GM18526 (cell line): ENCODE data around the gene DNAH8.

ENCODE experiments used
- POLR2A ChIP-seq: IDR thresholded peaks from 3 replicates; pipeline ENCODE4 v1.6.1; 2011; ENCODE audit not compliant: insufficient read length; ENCODE audit errors: extremely low read depth

The DNAH8 gene

DNA sequence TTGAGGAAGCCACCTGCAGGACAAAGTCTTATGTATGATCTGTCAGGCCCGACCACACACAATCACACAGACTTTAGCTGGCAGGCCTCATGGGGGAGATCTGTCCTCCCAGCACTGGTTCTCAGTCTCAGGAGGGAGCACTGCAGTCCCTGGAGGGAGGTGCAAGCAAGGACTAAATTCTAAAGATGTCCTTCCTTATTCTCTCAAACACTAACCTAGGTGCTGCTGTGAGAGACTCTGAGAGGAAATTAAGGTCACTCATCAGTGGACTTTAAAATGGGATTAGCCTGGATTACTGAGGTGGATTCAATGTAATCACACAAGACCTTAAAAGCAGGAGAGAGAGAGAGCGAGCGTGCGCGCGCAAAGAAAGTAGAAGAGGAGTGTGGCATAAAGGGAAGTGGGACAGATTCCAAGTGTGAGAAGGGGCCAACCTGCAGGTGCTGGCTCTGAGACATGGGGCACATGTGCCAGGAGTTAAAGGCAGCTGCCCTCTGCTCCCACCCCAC lies 26.5 kb upstream of the DNAH8 start:
- no peak for TF ChIP-seq POLR2A

DNA sequence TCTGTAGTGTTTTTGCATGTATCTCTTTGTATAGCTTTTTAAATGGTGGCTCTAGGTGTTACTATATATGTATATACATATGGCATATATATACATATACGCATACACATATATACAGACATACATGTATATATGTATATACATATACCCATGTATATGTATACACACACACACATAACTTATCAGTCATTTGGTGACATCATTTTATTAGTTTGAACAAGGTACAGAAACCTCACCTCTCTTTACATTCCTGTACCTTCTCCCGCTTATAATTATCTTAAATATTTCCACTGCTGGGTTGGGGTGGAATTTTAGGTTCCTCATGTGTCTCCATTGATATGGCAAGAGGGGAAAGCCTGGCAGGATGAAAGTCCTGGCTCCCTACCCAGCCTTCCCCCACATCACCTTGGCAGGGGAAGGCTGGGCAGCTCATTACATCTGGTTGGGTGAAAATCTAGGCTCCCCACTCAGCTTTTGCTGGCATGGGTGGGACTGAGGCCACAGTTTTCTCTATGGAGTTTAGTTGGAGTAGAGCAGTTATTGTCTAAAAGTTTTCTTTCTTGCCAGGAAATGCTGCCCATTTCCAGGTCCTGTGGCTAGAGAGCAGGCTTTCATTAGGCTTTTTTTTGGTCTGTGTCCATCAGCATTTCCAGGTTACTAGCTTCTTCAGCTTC lies 19.7 kb upstream of the DNAH8 start:
- no peak for TF ChIP-seq POLR2A

DNA sequence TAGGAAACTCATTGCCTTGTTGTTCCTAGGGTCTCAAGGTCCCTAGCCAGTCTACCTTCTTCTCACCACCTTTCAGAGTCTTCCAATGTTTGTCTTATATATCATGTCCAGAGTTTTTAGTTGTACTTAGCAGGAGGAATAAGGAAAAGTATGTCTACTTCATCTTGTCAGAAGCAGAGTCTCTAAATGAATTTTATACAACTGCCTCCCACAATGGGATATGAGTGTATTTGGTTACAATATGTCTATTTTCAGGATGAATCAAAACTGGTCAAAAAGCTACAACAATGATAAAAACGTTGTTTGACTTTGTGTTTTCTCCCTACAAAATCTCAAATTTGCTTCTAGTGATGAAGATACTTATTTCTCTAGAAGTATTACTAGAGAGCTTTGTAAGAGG lies 19.2 kb upstream of the DNAH8 start:
- TF ChIP-seq POLR2A: no peak

DNA sequence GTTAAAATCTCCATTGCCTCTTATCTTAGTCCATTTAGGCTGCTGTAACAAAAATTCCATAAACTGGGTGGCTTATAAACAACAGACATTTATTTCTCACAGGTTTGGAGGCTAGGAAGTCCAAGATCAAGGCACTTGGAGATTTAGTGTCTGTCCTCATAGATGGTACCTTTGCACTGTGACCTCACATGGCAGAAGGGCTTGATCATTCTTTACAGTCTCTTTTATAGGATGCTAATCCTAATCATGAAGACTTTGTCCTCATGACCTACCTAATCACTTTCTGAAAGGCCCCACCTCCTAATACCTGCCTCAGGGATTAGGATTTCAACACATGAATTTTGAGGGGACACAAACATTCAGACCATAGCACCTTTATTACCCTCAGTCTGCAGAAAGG lies 18.8 kb upstream of the DNAH8 start:
- TF ChIP-seq POLR2A: no peak

DNA sequence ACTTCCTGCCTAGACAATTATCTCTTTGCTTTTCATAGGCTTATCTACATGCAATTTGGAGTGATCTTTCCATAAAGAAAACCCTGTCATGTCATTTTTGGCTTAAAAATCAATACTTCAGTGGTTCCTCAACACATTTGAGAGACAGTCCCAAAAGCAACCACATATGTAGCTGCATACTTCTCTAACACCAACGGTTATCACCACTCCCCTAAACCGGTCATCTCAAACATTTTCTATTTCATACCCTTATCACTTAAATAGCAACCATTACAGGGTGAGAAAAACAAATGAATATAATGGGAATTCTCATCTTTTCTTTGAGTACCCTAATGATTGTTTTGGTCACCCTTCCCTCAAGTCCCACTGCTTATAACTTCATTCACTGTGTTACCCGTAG lies 17.3 kb upstream of the DNAH8 start:
- no peak for TF ChIP-seq POLR2A

DNA sequence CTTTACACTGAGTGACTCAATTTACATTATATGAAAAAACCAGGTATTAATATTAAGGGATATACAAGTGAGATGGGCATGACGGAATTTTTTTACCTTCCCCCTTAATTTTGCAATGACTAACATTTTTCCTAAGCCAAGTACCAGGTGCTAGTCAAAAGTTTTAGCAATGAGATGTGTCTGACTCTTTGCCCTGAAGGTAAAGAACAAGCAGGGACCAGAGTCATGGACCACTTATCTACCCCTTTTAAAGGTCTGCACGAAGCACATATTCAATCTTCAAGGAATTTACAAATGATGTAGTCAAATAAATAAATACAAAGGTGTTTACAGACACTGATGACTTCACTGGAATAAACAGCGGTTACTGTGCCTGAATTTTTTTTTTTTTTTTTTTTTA lies 13.6 kb upstream of the DNAH8 start:
- no peak for TF ChIP-seq POLR2A

DNA sequence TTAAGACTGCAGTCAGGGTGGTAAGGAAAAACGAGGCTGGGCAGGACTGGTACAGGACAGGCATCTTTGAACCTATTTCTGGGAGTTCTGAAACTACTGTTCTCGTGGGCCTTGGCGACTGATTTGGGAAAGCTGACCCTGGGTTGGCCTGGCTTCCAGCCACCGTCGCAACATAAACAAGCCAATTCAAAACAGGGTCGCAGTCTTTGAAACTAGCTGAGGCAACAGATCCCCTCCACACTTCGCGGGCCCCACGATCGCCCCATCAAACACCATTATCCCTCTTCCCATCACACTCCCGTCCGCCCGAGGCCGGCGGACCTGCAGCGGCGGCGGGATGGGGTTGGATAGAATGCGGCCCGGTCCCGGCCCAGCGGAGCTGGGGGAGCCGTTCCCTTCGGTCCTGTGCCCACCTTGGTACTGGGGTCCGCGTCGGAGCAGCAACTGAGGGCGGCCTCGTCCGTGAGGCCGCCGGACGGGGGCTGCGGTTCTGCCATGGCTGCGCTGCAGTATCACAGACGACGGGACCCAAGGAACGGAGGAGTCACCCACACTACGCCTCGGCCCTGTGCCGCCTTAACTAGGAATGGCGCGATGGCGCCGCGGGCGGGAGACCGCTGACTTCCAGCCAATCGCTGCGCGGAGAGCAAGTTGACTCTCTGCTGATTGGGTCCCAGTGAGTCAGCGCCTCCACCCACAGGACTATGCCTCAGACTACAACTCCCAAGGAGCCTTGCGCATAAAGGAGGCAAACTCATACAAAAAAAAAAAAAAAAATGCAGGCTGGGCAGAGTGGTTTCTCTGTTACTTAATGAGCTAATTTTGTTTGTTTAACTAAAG lies 12.3 kb upstream of the DNAH8 start, which contains the start of gene GLO1:
GLO1 (minus strand) TSS at position 588 of the 840 bp plus-strand sequence; CDS start at position 497, 91 bp downstream.
- peak; percentile 77 for TF ChIP-seq POLR2A

DNA sequence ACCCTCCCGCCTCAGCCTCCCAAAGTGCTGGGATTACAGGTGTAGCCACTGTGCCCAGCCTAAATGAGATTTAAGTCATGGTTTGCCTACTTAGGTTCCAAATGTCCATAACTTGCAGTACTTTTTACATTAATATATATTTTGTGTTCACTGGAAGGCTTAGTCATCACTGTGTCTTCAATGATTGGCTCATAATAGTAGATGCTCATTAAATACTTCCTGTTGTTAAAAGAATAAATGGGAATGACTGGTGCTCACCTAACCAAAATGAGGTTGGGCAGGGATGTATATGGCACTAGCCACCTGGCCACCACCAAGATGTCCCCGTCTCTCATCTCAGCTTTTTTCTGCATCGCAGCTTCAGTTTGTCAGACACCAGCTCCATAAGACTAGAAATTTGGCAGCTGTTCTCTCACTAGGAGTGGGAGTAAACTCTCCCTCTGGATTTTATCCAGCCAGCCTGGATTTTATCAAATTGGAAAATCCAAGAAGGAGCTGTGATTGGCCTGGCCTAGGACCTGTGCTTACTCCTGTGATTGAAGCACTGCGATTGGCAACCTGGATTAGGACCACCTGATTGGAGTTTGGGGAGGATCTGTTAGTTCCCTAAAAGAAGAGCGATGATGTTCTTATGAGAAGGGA lies 11.0 kb upstream of the DNAH8 start:
- no peak for TF ChIP-seq POLR2A

DNA sequence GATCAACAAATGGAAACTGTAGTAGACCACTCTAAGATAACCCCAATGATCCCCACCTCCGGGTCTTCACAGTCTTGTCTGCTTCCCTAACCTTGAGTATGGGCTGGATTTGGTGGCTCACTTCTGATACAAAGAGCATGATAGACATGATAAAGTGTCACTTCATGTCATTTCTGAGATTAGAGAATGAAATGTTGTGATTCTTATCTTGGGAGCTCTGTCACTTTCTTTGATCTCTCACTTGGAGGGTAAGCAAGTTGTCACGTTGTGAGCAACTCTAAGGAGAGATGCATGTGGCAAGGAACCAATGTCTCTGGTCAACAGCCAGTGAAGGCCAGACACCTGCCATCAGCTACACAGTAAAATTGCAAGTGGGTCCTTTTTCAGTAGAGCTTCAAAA lies 9.2 kb upstream of the DNAH8 start:
- no peak for TF ChIP-seq POLR2A

DNA sequence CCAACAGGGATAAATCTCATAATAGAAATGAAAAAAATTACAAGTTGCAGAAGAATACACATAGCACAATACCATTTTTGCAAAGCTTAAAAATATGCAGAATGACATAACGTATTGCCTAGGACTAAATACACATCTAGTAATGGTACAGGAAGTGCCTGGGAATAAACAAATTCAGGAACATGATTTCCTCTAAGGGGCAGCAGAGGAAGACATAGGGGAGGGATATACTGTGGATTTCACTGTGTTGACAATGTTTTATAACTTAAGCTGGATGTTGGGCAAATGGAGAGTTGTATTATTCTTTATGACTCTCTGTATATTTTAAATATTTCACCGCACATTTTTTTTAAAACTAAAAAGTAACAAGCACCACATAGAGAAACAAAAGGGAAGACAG lies 6.6 kb upstream of the DNAH8 start:
- no peak for TF ChIP-seq POLR2A

DNA sequence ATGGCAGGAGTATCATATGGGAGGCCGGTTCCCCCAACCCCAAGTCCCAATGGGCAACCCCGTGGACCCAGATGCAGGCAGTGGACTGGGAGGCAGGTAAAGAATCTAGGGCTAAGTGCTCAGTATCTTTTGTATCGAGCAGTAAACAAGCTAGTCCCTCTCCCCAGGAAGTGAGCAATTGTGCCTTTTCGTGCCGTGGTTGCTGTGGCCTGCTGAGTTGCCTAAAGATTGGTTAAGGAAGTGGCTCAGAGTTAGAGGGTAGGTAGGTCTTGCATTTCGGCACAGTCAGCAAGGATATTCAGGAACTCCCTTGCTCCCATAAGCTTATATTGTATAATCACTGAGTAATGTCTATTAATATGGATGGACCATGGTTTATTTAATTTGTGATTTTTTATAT lies 1.3 kb upstream of the DNAH8 start:
- TF ChIP-seq POLR2A: no peak

DNA sequence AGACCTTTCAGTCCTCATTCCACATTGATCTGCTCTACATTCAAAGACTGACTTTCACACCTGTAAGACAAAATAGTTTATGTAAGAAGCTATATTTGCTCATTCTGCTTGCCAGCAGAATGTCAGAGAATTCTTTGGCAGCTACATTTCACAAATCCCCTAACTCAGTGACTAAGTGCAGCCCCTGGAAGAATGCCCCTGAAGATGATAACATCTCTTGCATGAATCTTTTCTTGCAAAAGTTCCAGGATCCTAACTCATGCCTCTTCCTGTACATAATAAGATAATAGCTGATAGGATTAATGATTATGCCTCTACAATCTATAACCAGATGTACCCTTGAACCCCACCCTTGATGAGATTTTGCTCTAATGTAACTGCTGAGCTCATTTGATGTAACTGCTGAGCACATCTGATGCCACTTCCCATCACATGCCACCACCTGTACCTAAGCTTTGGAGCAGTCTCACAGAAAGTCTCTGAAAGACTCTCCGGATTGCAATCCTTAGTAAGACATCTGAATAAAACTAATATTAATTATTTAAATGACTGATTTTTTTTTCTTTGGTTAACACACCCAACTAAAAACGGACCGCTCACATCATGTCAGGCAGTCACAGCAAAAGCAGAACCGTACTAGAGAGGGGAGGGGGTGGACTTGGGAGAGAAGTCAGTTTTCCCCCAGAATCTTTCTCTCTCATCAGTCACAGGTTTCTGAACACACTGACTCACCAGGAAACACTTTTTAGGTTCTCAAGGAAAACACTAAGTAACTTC lies 684 bp upstream of the DNAH8 start:
- TF ChIP-seq POLR2A: no peak

DNA sequence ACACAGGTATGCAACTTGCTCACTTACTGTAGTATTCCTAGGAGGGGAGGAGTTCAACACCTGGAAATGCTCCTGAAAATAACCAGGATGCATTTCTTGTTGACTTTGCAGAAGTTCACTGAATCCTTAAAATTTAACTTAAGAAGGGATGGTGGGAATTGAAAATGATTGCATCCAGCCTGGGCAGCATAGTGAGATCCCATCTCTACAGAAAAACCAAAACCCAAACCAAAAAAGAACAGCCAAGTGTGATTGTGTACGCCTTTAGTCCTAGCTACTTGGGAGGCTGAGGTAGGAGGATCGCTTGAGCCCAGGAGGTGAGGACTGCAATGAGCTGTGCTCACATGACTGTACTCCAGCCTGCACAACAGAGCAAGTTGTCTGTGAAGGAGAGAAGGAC lies 1.7 kb downstream of the DNAH8 start:
- no peak for TF ChIP-seq POLR2A

DNA sequence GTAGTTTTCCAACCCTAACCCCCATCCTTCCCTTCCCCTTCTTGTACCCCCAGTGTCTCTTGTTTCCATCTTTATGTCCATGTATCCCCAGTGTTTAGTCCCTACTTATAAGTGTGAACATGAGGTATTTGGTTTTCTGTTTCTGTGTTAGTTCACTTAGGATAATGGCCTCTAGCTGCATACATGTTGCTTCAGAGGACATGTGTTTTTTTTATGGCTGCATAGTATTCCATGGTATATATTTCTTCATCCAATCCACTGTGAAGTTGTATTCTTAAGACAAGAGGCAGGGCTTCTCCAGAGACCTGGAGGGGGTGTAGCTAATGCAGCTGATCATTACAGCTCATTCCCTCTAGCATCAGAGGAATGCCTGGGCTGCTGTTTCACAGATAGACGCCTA lies 4.2 kb downstream of the DNAH8 start:
- TF ChIP-seq POLR2A: no peak

DNA sequence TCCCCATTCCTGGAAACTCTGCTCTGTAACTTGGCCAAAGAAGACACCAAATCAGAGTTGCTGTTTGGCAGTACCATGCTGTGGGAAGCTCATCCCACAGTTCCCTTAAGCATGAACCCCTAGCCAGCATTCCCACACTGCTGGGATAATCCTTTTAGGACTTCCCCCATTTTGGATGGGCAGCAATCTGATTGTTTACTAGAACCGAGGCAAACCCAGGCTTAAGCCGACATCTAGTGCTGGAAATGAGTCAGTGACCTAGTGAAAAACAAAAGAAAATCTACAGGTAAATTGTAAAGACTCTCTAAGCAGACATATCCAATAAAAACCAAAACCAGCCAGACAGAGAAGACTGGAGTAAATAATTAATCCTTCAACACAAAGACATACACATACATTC lies 5.2 kb downstream of the DNAH8 start:
- no peak for TF ChIP-seq POLR2A
